ENCODE data around the gene WDR77. TPM values are rescaled to one million over a fixed set of nuclear protein-coding genes. Genes with fewer than 3 reads are reported as not detected.

WDR77 gene
- total and polyA plus RNA-seq, 2 experiments from 2014 or later: 37.3 to 55.3 TPM

GRCh38 chr1:111436726-111437125 lies 12.3 kb downstream of the WDR77 start:
- Histone ChIP-seq H3K9me3 (ENCODE audit: low read depth) (no peaks in the 10 kb centered on the region), H3K27me3 (no peaks in the 10 kb centered on the region), H3K4me3 (no peak overlapping the region), H3K79me2 (no peaks in the 10 kb centered on the region), H3K4me2 (no peak overlapping the region), H3K9me2 (replicated peaks; ENCODE audit: insufficient read depth) (no peaks in the 10 kb centered on the region), H3K4me1 (ENCODE audit: insufficient read depth) (no peaks in the 10 kb centered on the region), H3K36me3 (replicated peaks; ENCODE audit: insufficient read depth, low read depth) (no peaks in the 10 kb centered on the region), H2AFZ (no peak overlapping the region), H4K20me1 (ENCODE audit: insufficient read depth, poor library complexity, severe bottlenecking) (no peaks in the 10 kb centered on the region), H3K27ac (no peak overlapping the region)
- DNase-seq (ENCODE audit: low spot score): no peak
- WGBS (ENCODE audit: low lambda C conversion rate, missing lambda C conversion rate): 68% methylated on average over 3 of the region's 3 CpGs
- no peak for TF ChIP-seq EZH2phosphoT487 (IDR thresholded peaks at IDR 0.05; ENCODE audit: low read depth, severe bottlenecking, unreplicated experiment)
- no peak for TF ChIP-seq EZH2 (IDR thresholded peaks at IDR 0.05; ENCODE audit: borderline replicate concordance)
- no peak for TF ChIP-seq CTCF (IDR thresholded peaks at IDR 0.05; ENCODE audit: poor library complexity)

- TF ChIP-seq EZH2 (IDR thresholded peaks at IDR 0.05; ENCODE audit: borderline replicate concordance) (no peak), EZH2phosphoT487 (IDR thresholded peaks at IDR 0.05; ENCODE audit: low read depth, severe bottlenecking, unreplicated experiment) (no peak), CTCF (IDR thresholded peaks at IDR 0.05; ENCODE audit: poor library complexity) (no peak)
- Histone ChIP-seq H3K4me3 (no peak overlapping the region), H3K27ac (no peak overlapping the region), H4K20me1 (ENCODE audit: insufficient read depth, poor library complexity, severe bottlenecking) (no peaks in the 10 kb centered on the region), H3K9me3 (ENCODE audit: low read depth) (no peaks in the 10 kb centered on the region), H3K36me3 (replicated peaks; ENCODE audit: insufficient read depth, low read depth) (no peaks in the 10 kb centered on the region), H3K4me2 (no peak overlapping the region), H3K9me2 (replicated peaks; ENCODE audit: insufficient read depth) (no peaks in the 10 kb centered on the region), H3K79me2 (no peaks in the 10 kb centered on the region), H3K27me3 (no peaks in the 10 kb centered on the region), H3K4me1 (ENCODE audit: insufficient read depth) (no peaks in the 10 kb centered on the region), H2AFZ (no peak overlapping the region)
- DNase-seq (ENCODE audit: low spot score): no peak
- WGBS (ENCODE audit: low lambda C conversion rate, missing lambda C conversion rate): 93% methylated on average over 3 of the region's 3 CpGs
Observed at GRCh38 chr1:111424281-111424680, 24.8 kb downstream of the WDR77 start.

GRCh38 chr1:111422546-111423391 lies 26.3 kb downstream of the WDR77 start:
- H3K36me3 ChIP-seq (replicated peaks; ENCODE audit: insufficient read depth, low read depth): no peaks in the 10 kb centered on the region
- peak overlapping the region; percentile 73 for H3K27ac ChIP-seq
- peaks cover 8% of the 10 kb centered on the region for H3K4me1 ChIP-seq (ENCODE audit: insufficient read depth)
- no peak overlapping the region for H3K4me3 ChIP-seq
- H3K4me2 ChIP-seq: peak overlapping the region; percentile 60
- H3K27me3 ChIP-seq: no peaks in the 10 kb centered on the region
- H2AFZ ChIP-seq: no peak overlapping the region
- peak; percentile 68 for DNase-seq (ENCODE audit: low spot score)
- H3K9me2 ChIP-seq (replicated peaks; ENCODE audit: insufficient read depth): no peaks in the 10 kb centered on the region
- WGBS (ENCODE audit: low lambda C conversion rate, missing lambda C conversion rate): 72% methylated on average over 13 of the region's 13 CpGs
- TF ChIP-seq CTCF (IDR thresholded peaks at IDR 0.05; ENCODE audit: poor library complexity): peak; percentile 9
- no peak for TF ChIP-seq EZH2phosphoT487 (IDR thresholded peaks at IDR 0.05; ENCODE audit: low read depth, severe bottlenecking, unreplicated experiment)
- no peaks in the 10 kb centered on the region for H3K9me3 ChIP-seq (ENCODE audit: low read depth)
- H3K79me2 ChIP-seq: no peaks in the 10 kb centered on the region
- H4K20me1 ChIP-seq (ENCODE audit: insufficient read depth, poor library complexity, severe bottlenecking): no peaks in the 10 kb centered on the region
